ENCODE results near the gene USP28. TPM values are rescaled to one million over a fixed set of nuclear protein-coding genes. Genes with fewer than 3 reads are reported as not detected.
"Not testable (repeated sequence)": the region's sequence is repeated elsewhere in the genome, so short reads cannot be mapped to it uniquely, and the experiment has no call there.

Gene USP28
- total RNA-seq, 1 donor from 2014 or later = 34.8 TPM

GRCh38 chr11:113817162-113817561 is 58.2 kb downstream of the USP28 start:
- no peak overlapping the region for H3K4me3 Mint-ChIP-seq (ENCODE audit: low read depth)
- no peak for DNase-seq (ENCODE audit: low spot score)
- H3K27me3 Mint-ChIP-seq (ENCODE audit: low read depth) = no peaks in the 10 kb centered on the region
- intact Hi-C loops (cut with micrococcal nuclease) = no loop called here
- H3K9me3 Mint-ChIP-seq = no peaks in the 10 kb centered on the region
- H3K27ac Mint-ChIP-seq = no peak overlapping the region
- H3K4me1 Mint-ChIP-seq (ENCODE audit: low read depth) = no peaks in the 10 kb centered on the region
- H3K36me3 Mint-ChIP-seq (ENCODE audit: low read depth) = peaks cover 54% of the 10 kb centered on the region

DNA sequence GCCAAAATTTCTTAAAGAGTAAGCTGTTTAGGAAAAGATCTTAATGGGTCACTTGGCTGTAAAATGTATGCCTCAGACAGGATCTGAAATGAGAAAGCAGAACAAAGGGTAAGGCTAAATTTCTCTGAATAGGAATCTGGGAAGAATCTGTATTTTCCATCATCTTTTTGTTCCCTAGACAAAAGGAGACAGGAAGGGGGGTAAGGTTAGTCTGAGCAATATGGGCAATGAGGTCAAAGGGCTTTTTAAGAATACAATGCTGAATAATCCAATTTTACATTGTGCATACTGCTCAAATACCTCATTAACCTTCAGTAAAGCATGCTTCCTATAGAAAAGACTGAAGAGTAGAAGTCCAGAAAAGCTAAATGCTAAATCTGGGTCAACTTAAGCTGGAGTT is 61.2 kb downstream of the USP28 start:
- H3K27me3 Mint-ChIP-seq (ENCODE audit: low read depth) = no peaks in the 10 kb centered on the region
- H3K36me3 Mint-ChIP-seq (ENCODE audit: low read depth) = peaks cover 44% of the 10 kb centered on the region
- intact Hi-C loops (cut with micrococcal nuclease) = no loop called here
- no peak for DNase-seq (ENCODE audit: low spot score)
- H3K4me1 Mint-ChIP-seq (ENCODE audit: low read depth) = no peaks in the 10 kb centered on the region
- H3K9me3 Mint-ChIP-seq = no peaks in the 10 kb centered on the region
- H3K4me3 Mint-ChIP-seq (ENCODE audit: low read depth) = no peak overlapping the region
- H3K27ac Mint-ChIP-seq = no peak overlapping the region

GRCh38 chr11:113808931-113809330 is 66.4 kb downstream of the USP28 start:
- Mint-ChIP-seq H3K27ac (no peak overlapping the region), H3K4me1 (ENCODE audit: low read depth) (no peaks in the 10 kb centered on the region), H3K9me3 (no peaks in the 10 kb centered on the region), H3K4me3 (ENCODE audit: low read depth) (no peak overlapping the region), H3K27me3 (ENCODE audit: low read depth) (no peaks in the 10 kb centered on the region), H3K36me3 (ENCODE audit: low read depth) (peaks cover 60% of the 10 kb centered on the region)
- intact Hi-C loops (cut with micrococcal nuclease) = no loop called here
- no peak for DNase-seq (ENCODE audit: low spot score)

GRCh38 chr11:113806406-113806805 is 69.0 kb downstream of the USP28 start:
- DNase-seq (ENCODE audit: low spot score) = no peak
- H3K4me3 Mint-ChIP-seq (ENCODE audit: low read depth) = no peak overlapping the region
- H3K9me3 Mint-ChIP-seq = no peaks in the 10 kb centered on the region
- intact Hi-C loops (cut with micrococcal nuclease) = loop anchor here (2.0 kb wide), 1 partner anchor 68 kb away; the partner anchor contains the start of gene USP28
- H3K27ac Mint-ChIP-seq = no peak overlapping the region
- peaks cover 62% of the 10 kb centered on the region for H3K36me3 Mint-ChIP-seq (ENCODE audit: low read depth)
- no peaks in the 10 kb centered on the region for H3K4me1 Mint-ChIP-seq (ENCODE audit: low read depth)
- no peaks in the 10 kb centered on the region for H3K27me3 Mint-ChIP-seq (ENCODE audit: low read depth)

DNA sequence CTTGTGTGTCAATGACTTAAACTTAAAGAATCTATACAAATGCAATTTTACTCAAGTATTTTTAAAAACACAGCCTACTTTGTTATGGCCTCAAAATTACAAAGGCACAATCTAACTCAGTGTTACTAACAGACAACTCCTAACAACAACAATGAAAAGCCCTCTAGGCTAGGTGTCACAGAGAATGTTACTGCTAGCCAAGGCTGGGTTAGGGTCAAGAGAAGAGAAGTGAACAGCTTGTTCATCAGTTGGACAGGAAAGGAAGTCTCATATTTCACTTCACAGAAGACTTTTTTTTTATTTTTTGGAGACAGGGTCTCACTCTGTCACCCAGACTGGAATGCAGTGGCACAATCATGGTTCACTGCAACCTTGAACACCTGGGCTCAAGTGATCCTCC is 69.7 kb downstream of the USP28 start:
- Mint-ChIP-seq H3K4me3 (ENCODE audit: low read depth) (no peak overlapping the region), H3K4me1 (ENCODE audit: low read depth) (no peaks in the 10 kb centered on the region), H3K9me3 (no peaks in the 10 kb centered on the region), H3K27ac (no peak overlapping the region), H3K36me3 (ENCODE audit: low read depth) (peaks cover 66% of the 10 kb centered on the region), H3K27me3 (ENCODE audit: low read depth) (no peaks in the 10 kb centered on the region)
- DNase-seq (ENCODE audit: low spot score) = no peak
- intact Hi-C loops (cut with micrococcal nuclease) = loop anchor here (2.0 kb wide), 1 partner anchor 69 kb away; the partner anchor contains the start of gene USP28

DNA sequence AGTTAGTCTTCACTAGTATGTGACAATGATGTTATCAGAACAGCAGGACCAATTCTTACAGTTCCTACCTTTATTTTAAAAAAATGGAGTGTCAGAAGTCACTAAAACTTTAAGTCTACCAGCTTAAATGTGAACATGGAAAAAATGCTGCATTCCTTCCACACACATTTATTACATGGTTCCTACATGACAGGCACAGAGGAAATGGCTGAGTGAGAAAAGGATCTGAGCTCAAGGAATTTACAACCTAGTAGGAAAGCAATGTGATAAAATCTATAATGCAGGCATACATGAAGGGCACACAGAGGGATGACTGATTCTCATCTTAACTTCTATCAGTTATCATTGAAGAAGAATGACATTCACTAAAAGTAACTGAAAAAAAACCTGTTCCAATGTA is 72.8 kb downstream of the USP28 start:
- Mint-ChIP-seq H3K27ac (no peak overlapping the region), H3K36me3 (ENCODE audit: low read depth) (peaks cover 67% of the 10 kb centered on the region), H3K9me3 (no peaks in the 10 kb centered on the region), H3K27me3 (ENCODE audit: low read depth) (no peaks in the 10 kb centered on the region), H3K4me1 (ENCODE audit: low read depth) (no peaks in the 10 kb centered on the region), H3K4me3 (ENCODE audit: low read depth) (no peak overlapping the region)
- intact Hi-C loops (cut with micrococcal nuclease) = no loop called here
- no peak for DNase-seq (ENCODE audit: low spot score)

DNA sequence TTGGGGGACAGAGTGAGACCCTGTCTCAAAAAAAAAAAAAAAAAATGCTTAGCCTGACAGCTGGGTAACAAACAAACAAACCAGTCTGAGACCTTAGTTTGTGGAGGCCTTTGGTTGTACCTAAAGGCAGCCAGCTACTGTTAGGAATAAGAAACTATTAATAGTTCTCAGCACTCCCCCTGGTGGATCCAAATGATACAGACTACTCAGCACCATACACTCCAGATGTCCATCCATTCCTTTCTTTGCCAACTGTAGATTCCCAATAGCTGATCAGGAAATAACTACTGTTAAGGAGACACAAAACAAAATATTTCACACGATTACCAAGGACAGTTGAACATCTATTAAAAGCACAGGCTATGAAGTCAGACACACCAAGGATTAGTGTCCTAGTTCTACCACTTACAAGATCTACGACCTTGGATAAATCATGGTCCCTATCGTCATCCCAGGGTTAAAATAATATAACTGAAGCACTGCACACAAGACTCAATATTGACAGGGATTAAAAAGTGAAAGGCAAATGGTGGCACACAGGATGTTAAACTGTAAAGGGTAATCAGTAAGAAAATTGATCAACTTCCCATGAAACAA is 78.6 kb downstream of the USP28 start:
- H3K36me3 Mint-ChIP-seq (ENCODE audit: low read depth) = peaks cover 25% of the 10 kb centered on the region
- H3K4me3 Mint-ChIP-seq (ENCODE audit: low read depth) = no peak overlapping the region
- no peaks in the 10 kb centered on the region for H3K4me1 Mint-ChIP-seq (ENCODE audit: low read depth)
- H3K27me3 Mint-ChIP-seq (ENCODE audit: low read depth) = no peaks in the 10 kb centered on the region
- DNase-seq (ENCODE audit: low spot score) = no peak
- H3K9me3 Mint-ChIP-seq = no peaks in the 10 kb centered on the region
- no peak overlapping the region for H3K27ac Mint-ChIP-seq
- intact Hi-C loops (cut with micrococcal nuclease) = loop anchor here (1.0 kb wide), 1 partner anchor 491 kb away; no protein-coding TSS in a partner anchor

- Mint-ChIP-seq H3K27ac (no peak overlapping the region), H3K4me1 (ENCODE audit: low read depth) (no peaks in the 10 kb centered on the region), H3K4me3 (ENCODE audit: low read depth) (no peak overlapping the region), H3K36me3 (ENCODE audit: low read depth) (no peaks in the 10 kb centered on the region), H3K27me3 (ENCODE audit: low read depth) (peaks cover 8% of the 10 kb centered on the region), H3K9me3 (no peaks in the 10 kb centered on the region)
- DNase-seq (ENCODE audit: low spot score) = no peak
- intact Hi-C loops (cut with micrococcal nuclease) = no loop called here
Observed at GRCh38 chr11:113789675-113790320, 85.6 kb downstream of the USP28 start.

GRCh38 chr11:113789016-113789415 is 86.4 kb downstream of the USP28 start:
- H3K27ac Mint-ChIP-seq; H3K4me3 Mint-ChIP-seq (ENCODE audit: low read depth); intact Hi-C loops (cut with micrococcal nuclease); H3K4me1 Mint-ChIP-seq (ENCODE audit: low read depth); H3K36me3 Mint-ChIP-seq (ENCODE audit: low read depth); DNase-seq (ENCODE audit: low spot score); H3K9me3 Mint-ChIP-seq: not testable (repeated sequence)
- peaks cover 14% of the 10 kb centered on the region for H3K27me3 Mint-ChIP-seq (ENCODE audit: low read depth)

GRCh38 chr11:113782134-113782533 is 93.2 kb downstream of the USP28 start:
- Mint-ChIP-seq H3K27me3 (ENCODE audit: low read depth) (peaks cover 33% of the 10 kb centered on the region), H3K4me1 (ENCODE audit: low read depth) (no peaks in the 10 kb centered on the region), H3K36me3 (ENCODE audit: low read depth) (no peaks in the 10 kb centered on the region), H3K4me3 (ENCODE audit: low read depth) (no peak overlapping the region), H3K9me3 (no peaks in the 10 kb centered on the region), H3K27ac (no peak overlapping the region)
- no peak for DNase-seq (ENCODE audit: low spot score)
- intact Hi-C loops (cut with micrococcal nuclease) = no loop called here

GRCh38 chr11:113781682-113782081 is 93.7 kb downstream of the USP28 start:
- DNase-seq (ENCODE audit: low spot score) = no peak
- Mint-ChIP-seq H3K36me3 (ENCODE audit: low read depth) (no peaks in the 10 kb centered on the region), H3K27me3 (ENCODE audit: low read depth) (peaks cover 32% of the 10 kb centered on the region), H3K9me3 (no peaks in the 10 kb centered on the region), H3K4me1 (ENCODE audit: low read depth) (no peaks in the 10 kb centered on the region), H3K4me3 (ENCODE audit: low read depth) (no peak overlapping the region), H3K27ac (no peak overlapping the region)
- intact Hi-C loops (cut with micrococcal nuclease) = no loop called here

- intact Hi-C loops (cut with micrococcal nuclease) = loop anchor here (10.0 kb wide), 2 partner anchors 225 to 1555 kb away; partner anchors contain the start of gene PTS
- Mint-ChIP-seq H3K27me3 (ENCODE audit: low read depth) (peaks cover 34% of the 10 kb centered on the region), H3K4me3 (ENCODE audit: low read depth) (no peak within 1 kb of the TSS), H3K27ac (no peak within 1 kb of the TSS), H3K4me1 (ENCODE audit: low read depth) (peaks cover 5% of the 10 kb centered on the region), H3K9me3 (no peaks in the 10 kb centered on the region), H3K36me3 (ENCODE audit: low read depth) (no peaks in the 10 kb centered on the region)
- no peak for DNase-seq (ENCODE audit: low spot score)
Observed at GRCh38 chr11:113779496-113779895, 95.9 kb downstream of the USP28 start, which contains the start of gene CLDN25. TSS of gene CLDN25 (plus strand) at chr11:113779796. CDS start at chr11:113779796, 0 bp downstream.

DNA sequence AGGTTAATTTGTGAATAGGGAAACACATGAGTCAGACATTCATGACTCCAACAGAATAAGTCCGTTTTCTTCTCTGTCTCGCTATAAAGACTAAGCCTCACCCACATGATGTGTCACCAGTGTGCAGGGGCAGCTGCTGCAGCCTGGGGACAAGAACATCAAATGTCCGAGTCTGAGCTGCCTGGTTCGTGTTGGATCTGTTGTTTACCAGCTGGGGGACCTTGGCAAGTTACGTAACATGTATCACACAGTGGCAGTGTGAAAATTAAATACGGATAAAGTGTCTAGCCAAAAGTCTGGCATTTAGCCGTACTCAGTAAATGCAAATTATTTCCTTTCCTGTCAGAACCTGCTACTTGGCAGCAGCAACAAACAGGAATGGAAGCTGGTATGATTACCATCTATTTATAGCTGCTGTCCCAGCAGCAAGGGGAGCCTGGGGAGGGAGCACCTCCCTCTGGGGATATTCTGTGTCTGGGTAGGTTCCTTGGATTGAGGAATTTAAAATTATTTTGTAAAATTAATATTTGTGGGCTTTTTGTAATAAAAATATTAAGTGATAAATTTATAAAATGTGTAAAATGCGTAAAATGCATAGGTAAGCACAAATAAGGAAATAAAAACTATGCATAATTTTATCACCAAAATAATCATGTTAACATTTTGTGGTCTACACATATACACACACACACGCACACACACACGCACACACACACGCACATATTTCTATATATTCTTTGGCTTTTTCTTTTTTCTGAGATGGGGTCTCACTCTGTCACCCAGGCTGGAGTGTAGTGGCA is 97.1 kb downstream of the USP28 start:
- Mint-ChIP-seq H3K4me3 (ENCODE audit: low read depth) (no peak overlapping the region), H3K9me3 (no peaks in the 10 kb centered on the region), H3K27ac (no peak overlapping the region), H3K27me3 (ENCODE audit: low read depth) (peaks cover 29% of the 10 kb centered on the region), H3K4me1 (ENCODE audit: low read depth) (peaks cover 8% of the 10 kb centered on the region), H3K36me3 (ENCODE audit: low read depth) (peaks cover 3% of the 10 kb centered on the region)
- no peak for DNase-seq (ENCODE audit: low spot score)
- intact Hi-C loops (cut with micrococcal nuclease) = loop anchor here (10.0 kb wide), 2 partner anchors 224 to 1554 kb away; partner anchors contain the start of gene PTS

All from activated T-helper 2 cell treated with anti-CD3 and anti-CD28 coated beads, Interferon-gamma antibody, Interleukin-2, Interleukin-4, amounts not matched to agents 10 μg/mL and 5 μg/mL and 100 μg/mL, durations not matched to agents 14 hours and 24 hours and 36 hours (primary cell).